Fibroblast of villous mesenchyme (primary cell): ENCODE results near the gene STXBP6. TPM values are rescaled to one million over a fixed set of nuclear protein-coding genes. Genes with fewer than 3 reads are reported as not detected.

Experiments
- DNase-seq: peaks from one replicate; pipeline ENCODE4 v3.0.0-alpha.2; 2010; ENCODE audit warnings: low read depth
- H3K4me3 ChIP-seq: 2 replicates; pipeline ENCODE4 v1.5.1; 2011; ENCODE audit warnings: low read depth, mild to moderate bottlenecking, low read length
- total RNA-seq: library from RNA; depleted of rRNA; stranded (reverse); fragments of >200 nt; gene quantifications from 2 replicates; pipeline ENCODE4 v1.2.3, GENCODE V29; 2012
- TF ChIP-seq, protein P1 (sequence below): IDR thresholded peaks from 2 replicates; pipeline ENCODE4 v1.5.1; 2012; ENCODE audit warnings: low read depth, mild to moderate bottlenecking, low read length; ENCODE audit not compliant: insufficient read depth

The STXBP6 gene
- total RNA-seq, 1 donor: 4.7 TPM

DNA sequence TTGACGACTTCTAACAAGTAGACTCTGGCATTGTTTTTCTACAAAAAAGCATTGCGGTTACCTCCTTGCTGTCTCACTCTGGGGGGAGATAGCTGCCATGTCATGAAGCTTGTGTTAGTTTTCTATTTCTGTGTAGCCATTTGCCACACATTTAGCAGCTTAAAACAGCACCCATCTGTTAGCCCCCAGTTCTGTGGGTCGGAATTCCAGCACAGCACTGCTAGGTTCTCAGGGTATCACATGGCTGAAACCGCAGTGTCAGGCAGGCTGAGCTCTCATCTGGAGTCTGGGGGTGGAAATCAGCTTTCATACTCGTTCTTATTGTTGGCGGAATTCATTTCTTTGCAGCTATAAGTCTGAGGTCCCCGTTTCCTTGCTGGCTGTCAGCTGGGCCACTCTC is 19.9 kb upstream of the STXBP6 start:
- DNase-seq: no peak
- TF ChIP-seq, protein P1, sequence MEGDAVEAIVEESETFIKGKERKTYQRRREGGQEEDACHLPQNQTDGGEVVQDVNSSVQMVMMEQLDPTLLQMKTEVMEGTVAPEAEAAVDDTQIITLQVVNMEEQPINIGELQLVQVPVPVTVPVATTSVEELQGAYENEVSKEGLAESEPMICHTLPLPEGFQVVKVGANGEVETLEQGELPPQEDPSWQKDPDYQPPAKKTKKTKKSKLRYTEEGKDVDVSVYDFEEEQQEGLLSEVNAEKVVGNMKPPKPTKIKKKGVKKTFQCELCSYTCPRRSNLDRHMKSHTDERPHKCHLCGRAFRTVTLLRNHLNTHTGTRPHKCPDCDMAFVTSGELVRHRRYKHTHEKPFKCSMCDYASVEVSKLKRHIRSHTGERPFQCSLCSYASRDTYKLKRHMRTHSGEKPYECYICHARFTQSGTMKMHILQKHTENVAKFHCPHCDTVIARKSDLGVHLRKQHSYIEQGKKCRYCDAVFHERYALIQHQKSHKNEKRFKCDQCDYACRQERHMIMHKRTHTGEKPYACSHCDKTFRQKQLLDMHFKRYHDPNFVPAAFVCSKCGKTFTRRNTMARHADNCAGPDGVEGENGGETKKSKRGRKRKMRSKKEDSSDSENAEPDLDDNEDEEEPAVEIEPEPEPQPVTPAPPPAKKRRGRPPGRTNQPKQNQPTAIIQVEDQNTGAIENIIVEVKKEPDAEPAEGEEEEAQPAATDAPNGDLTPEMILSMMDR: no peak
- H3K4me3 ChIP-seq: no peak overlapping the region

DNA sequence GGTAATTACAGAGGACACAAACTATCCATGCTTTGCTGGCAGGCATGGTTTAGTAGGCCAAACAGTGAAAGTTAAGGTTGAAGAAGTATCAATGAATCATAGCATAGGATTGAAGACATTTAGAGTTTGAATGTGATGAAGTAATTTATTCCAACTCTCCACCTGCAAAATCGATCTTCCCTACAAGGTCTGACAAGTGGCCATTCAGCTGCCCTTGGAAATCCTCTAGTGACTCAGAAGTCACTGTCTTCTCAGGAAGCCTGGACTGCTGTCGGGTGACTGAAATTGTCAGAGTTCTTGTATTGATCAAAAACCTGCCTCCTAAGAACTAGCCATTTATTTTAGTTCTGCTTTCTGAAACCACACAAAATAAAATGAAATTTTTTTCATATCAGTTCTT is 17.7 kb upstream of the STXBP6 start:
- TF ChIP-seq, protein P1: no peak
- no peak for DNase-seq

DNA sequence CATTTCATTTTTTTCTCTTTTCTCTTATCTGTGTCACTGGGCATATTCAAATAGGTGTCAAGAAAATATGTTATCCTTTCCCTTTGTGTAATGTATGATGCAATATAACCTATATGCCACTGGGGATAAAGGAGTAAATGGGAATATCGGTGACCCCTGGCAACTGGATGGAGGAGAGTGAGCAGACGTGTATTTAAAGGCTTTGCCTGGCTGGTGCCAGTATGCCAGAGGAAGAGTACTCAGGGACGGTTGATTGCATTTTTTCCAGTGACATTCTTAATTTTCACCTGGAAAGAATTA is 12.0 kb upstream of the STXBP6 start:
- DNase-seq: no peak
- no peak overlapping the region for H3K4me3 ChIP-seq
- TF ChIP-seq, protein P1: no peak

More for the DNA sequence above, 17.7 kb upstream of the STXBP6 start:
- H3K4me3 ChIP-seq: no peak overlapping the region

DNA sequence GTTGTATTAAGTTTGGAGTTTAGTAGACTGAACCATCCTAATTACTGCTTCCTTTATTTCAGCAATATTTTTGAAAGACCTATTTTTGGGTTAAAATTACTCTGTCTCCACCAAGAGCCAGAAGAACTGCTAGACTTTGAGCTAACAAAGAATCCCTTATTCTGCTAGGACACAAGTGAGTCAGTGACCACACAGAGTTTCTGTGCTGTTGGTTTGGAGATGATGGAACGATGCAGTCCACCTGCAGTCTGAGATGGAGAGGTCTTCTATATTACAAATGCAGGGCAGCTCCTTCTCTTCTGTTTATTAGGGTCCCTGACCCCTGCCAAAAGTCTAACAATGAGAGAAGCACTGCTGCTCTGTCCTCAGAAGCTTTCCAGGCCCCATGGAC is 6.7 kb upstream of the STXBP6 start:
- DNase-seq: no peak
- TF ChIP-seq, protein P1: no peak

DNA sequence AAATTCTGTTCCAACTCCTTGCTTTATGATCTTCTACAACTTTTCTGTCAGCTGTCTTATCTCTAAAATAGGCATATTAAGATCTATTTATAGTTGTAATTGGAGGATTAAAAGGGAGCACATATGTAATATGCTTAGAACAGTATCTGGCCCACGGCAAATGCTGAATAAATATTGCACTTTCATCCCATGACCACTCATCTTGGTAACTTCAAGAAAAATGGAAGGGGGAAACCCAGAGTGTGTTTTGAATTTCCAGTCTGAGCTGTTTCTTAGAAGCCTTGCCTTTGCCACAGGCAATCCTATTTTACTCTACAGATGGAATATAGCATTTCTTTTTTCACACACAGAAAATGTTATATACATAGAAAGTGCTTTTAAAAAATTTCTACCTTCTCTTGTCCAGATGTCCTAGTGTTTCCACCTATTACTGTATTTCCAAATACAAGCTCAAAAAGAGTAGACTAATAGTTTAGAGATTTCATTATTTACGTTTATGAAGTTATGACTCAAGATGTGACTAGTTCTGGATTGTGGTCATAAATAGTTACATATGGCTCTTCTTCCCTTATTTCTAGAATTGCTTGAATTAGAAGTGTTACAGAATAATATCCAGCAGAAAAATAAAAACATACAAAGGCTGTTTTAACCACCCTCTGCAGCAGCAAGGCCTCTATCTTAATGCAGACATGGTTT is 6.2 kb upstream of the STXBP6 start:
- no peak overlapping the region for H3K4me3 ChIP-seq
- peak; percentile 30 for DNase-seq
- TF ChIP-seq, protein P1: no peak

More for the DNA sequence above, 6.7 kb upstream of the STXBP6 start:
- no peak overlapping the region for H3K4me3 ChIP-seq

DNA sequence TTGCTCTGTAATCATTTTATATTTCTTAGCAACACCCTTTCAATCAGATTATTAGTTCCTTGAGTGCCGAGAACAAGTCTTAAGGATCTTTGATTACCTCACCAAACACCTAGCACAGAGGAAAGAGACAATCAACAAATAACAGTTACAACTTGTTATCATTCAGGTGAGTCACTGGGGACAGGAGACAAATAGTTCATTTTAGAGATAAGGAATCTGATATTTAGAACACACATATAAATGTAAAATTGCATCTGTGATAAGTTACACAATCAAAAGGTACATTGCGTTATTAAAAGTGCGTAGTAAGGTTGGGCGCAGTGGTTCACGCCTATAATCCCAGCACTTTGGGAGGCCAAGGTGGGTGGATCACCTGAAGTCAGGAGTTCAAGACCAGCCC is 5.1 kb upstream of the STXBP6 start:
- TF ChIP-seq, protein P1: no peak
- H3K4me3 ChIP-seq: no peak overlapping the region
- no peak for DNase-seq

DNA sequence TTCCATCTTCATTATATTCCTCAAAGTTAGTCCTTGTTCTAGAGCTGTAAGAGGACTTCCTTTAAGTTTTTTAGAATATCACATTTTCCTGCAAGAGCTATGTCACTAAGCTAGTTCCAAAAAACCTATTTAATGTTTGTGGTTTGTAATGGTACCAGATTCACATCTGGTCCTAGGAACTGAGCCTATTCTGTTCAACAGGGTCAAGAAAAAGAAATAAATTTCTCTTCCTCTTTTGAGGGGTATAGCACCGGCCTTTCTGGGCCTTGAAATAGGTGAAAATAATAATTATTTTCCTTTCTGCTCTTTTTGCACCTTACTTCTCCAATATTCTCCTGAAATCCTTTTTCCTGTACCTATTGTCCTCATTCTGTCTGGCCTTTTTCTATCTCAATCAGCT is 3.6 kb upstream of the STXBP6 start:
- DNase-seq: no peak
- no peak overlapping the region for H3K4me3 ChIP-seq
- TF ChIP-seq, protein P1: no peak
